ENCODE measurements around the gene TLR3.

DNA sequence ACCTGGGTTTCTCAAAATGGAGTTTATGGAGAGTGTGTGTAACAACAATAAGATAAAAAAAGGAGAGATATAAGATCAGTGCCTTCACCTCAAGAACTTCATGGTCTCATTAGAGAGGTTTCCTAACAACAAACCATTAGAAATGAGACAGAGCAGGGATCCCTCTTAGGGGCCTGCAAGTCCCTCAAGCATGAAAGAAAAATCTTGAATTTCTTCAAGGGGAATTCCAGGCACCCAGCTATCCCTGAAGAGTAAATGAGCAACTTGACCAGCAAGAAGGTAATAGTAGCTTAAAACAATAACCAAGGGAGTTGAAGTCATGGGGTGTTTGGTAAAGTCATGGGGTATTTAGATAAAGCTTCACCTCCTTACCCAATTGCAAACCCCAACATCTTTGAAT is 49.7 kb upstream of the TLR3 start:
- TF ChIP-seq, protein P1, sequence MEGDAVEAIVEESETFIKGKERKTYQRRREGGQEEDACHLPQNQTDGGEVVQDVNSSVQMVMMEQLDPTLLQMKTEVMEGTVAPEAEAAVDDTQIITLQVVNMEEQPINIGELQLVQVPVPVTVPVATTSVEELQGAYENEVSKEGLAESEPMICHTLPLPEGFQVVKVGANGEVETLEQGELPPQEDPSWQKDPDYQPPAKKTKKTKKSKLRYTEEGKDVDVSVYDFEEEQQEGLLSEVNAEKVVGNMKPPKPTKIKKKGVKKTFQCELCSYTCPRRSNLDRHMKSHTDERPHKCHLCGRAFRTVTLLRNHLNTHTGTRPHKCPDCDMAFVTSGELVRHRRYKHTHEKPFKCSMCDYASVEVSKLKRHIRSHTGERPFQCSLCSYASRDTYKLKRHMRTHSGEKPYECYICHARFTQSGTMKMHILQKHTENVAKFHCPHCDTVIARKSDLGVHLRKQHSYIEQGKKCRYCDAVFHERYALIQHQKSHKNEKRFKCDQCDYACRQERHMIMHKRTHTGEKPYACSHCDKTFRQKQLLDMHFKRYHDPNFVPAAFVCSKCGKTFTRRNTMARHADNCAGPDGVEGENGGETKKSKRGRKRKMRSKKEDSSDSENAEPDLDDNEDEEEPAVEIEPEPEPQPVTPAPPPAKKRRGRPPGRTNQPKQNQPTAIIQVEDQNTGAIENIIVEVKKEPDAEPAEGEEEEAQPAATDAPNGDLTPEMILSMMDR (IDR thresholded peaks at IDR 0.05; ENCODE audit: extremely low read depth in 1 of 2, insufficient read depth in 1 of 2, low read depth in 1 of 2, low read length in 2 of 2), result no peak
- TF ChIP-seq, protein P2, sequence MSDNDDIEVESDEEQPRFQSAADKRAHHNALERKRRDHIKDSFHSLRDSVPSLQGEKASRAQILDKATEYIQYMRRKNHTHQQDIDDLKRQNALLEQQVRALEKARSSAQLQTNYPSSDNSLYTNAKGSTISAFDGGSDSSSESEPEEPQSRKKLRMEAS (IDR thresholded peaks at IDR 0.05; ENCODE audit: insufficient read depth, insufficient read length), result no peak
- TF ChIP-seq EZH2 (IDR thresholded peaks at IDR 0.05; ENCODE audit: borderline replicate concordance, low read depth, low read length, severe bottlenecking) (no peak), POLR2A (IDR thresholded peaks at IDR 0.05; ENCODE audit: low read depth, low read length) (no peak), POLR2AphosphoS5 (IDR thresholded peaks at IDR 0.05; ENCODE audit: insufficient read depth, low read depth, low read length) (no peak)
